Tibial artery (tissue), 4 donors: Measurements from ENCODE around the gene CUTC.
"Not testable (repeated sequence)": the region's sequence is repeated elsewhere in the genome, so short reads cannot be mapped to it uniquely, and the experiment has no call there.

Source experiments
- DNase-seq, 2 donors: peaks; one replicate each; pipeline ENCODE4 v3.0.0-alpha.2; 2019
- H3K27ac ChIP-seq, 2 donors: fragments of 200-600 bp; sonication (generic) in 1 of 2; 1 replicate in 1 of 2; 2 replicates in 1 of 2; pipeline ENCODE4 v1.5.1; 2018 to 2019; ENCODE audit warnings: mild to moderate bottlenecking in 1 of 2
- H3K27me3 ChIP-seq, 2 donors: fragments of 200-600 bp; sonication (generic) in 1 of 2; one replicate each; pipeline versions ENCODE4 v1.5.1 to v1.6.0; 2016 to 2019
- H3K36me3 ChIP-seq, 3 donors: fragments of 200-600 bp; sonication (generic) in 2 of 3; one replicate each; pipeline ENCODE4 v1.5.1; 2016 to 2019; ENCODE audit warnings: mild to moderate bottlenecking in 2 of 3
- H3K4me1 ChIP-seq, 4 donors: fragments of 200-600 bp; sonication (generic) in 2 of 4; 1 replicate in 3 of 4; 2 replicates in 1 of 4; pipeline ENCODE4 v1.5.1; 2016 to 2019
- H3K4me3 ChIP-seq, 2 donors: fragments of 200-600 bp; sonication (generic) in 1 of 2; 1 replicate in 1 of 2; 2 replicates in 1 of 2; pipeline ENCODE4 v1.5.1; 2018 to 2019; ENCODE audit warnings: mild to moderate bottlenecking in 2 of 2
- H3K9me3 ChIP-seq, 3 donors: fragments of 200-600 bp; sonication (generic) in 1 of 3; one replicate each; pipeline ENCODE4 v1.5.1; 2016 to 2019
- CTCF ChIP-seq, 2 experiments: fragments of 200-600 bp in 1 of 2; fragments of 450-650 bp in 1 of 2; IDR thresholded peaks; one replicate each; pipeline ENCODE4 v1.5.1; 2017 to 2019; ENCODE audit warnings: antibody characterized with exemption in 2 of 2, mild to moderate bottlenecking in 1 of 2, moderate library complexity in 1 of 2
- intact Hi-C: fragments of 100-400 bp; cut with DNase I; formaldehyde crosslinking; loops from one replicate; pipeline ENCODE4 v1.15.0; 2023; ENCODE audit warnings: low total_unique reads

CUTC gene

GRCh38 chr10:99743841-99744240 is 11.8 kb downstream of the CUTC start:
- no peak for DNase-seq
- no peaks in the 10 kb centered on the region for H3K27me3 ChIP-seq
- peaks cover 83 to 91% (median 84%) of the 10 kb centered on the region in 3 donors for H3K36me3 ChIP-seq
- intact Hi-C loops = no loop called here
- peaks cover 0 to 10% (median 0%) of the 10 kb centered on the region in 3 donors for H3K9me3 ChIP-seq
- H3K27ac ChIP-seq = peak overlapping the region; percentile 14 to 41
- peaks cover 0 to 27% (median 7%) of the 10 kb centered on the region in 4 donors for H3K4me1 ChIP-seq
- H3K4me3 ChIP-seq = no peak overlapping the region
- no peak for TF ChIP-seq CTCF (IDR thresholded peaks at IDR 0.05)

- H3K27me3 ChIP-seq, intact Hi-C loops, H3K27ac ChIP-seq, H3K4me3 ChIP-seq, H3K9me3 ChIP-seq, DNase-seq: not testable (repeated sequence)
- H3K4me1 ChIP-seq = peaks cover 0 to 27% (median 7%) of the 10 kb centered on the region in 4 donors
- H3K36me3 ChIP-seq = peaks cover 72 to 91% (median 79%) of the 10 kb centered on the region in 3 donors
Observed at GRCh38 chr10:99746166-99746565, 14.1 kb downstream of the CUTC start.

GRCh38 chr10:99748823-99749451 is 16.9 kb downstream of the CUTC start:
- Histone ChIP-seq H3K9me3 (no peaks in the 10 kb centered on the region), H3K36me3 (peaks cover 66 to 96% (median 80%) of the 10 kb centered on the region in 3 donors), H3K27me3 (no peaks in the 10 kb centered on the region), H3K4me1 (peaks cover 0 to 4% (median 0%) of the 10 kb centered on the region in 4 donors), H3K27ac (no peak overlapping the region), H3K4me3 (no peak overlapping the region)
- intact Hi-C loops = no loop called here
- no peak for DNase-seq
- no peak for TF ChIP-seq CTCF (IDR thresholded peaks at IDR 0.05)

- no peak for DNase-seq
- TF ChIP-seq CTCF (IDR thresholded peaks at IDR 0.05) = no peak
- H3K4me3 ChIP-seq = no peak overlapping the region
- intact Hi-C loops = no loop called here
- no peaks in the 10 kb centered on the region for H3K27me3 ChIP-seq
- H3K36me3 ChIP-seq = peaks cover 64 to 96% (median 78%) of the 10 kb centered on the region in 3 donors
- H3K9me3 ChIP-seq = no peaks in the 10 kb centered on the region
- H3K4me1 ChIP-seq = no peaks in the 10 kb centered on the region
- H3K27ac ChIP-seq = no peak overlapping the region
Observed at GRCh38 chr10:99750641-99751040, 18.6 kb downstream of the CUTC start.

GRCh38 chr10:99754670-99755069 is 22.6 kb downstream of the CUTC start:
- intact Hi-C loops = no loop called here
- no peak for DNase-seq
- no peak for TF ChIP-seq CTCF (IDR thresholded peaks at IDR 0.05)

GRCh38 chr10:99756159-99756558 is 24.1 kb downstream of the CUTC start:
- no peak for DNase-seq
- H3K27me3 ChIP-seq = no peaks in the 10 kb centered on the region
- no peak overlapping the region for H3K4me3 ChIP-seq
- intact Hi-C loops = no loop called here
- no peak for TF ChIP-seq CTCF (IDR thresholded peaks at IDR 0.05)
- H3K36me3 ChIP-seq = peaks cover 65 to 97% (median 89%) of the 10 kb centered on the region in 3 donors
- no peaks in the 10 kb centered on the region for H3K9me3 ChIP-seq
- H3K27ac ChIP-seq = no peak overlapping the region
- H3K4me1 ChIP-seq = no peaks in the 10 kb centered on the region

More at GRCh38 chr10:99754670-99755069, 22.6 kb downstream of the CUTC start:
- Histone ChIP-seq H3K9me3 (no peaks in the 10 kb centered on the region), H3K36me3 (peaks cover 61 to 97% (median 85%) of the 10 kb centered on the region in 3 donors), H3K4me1 (no peaks in the 10 kb centered on the region), H3K27me3 (no peaks in the 10 kb centered on the region), H3K27ac (no peak overlapping the region), H3K4me3 (no peak overlapping the region)
